Spleen (tissue), 11 donors: ENCODE data around the gene ADAM8. TPM values are rescaled to one million over a fixed set of nuclear protein-coding genes. Genes with fewer than 3 reads are reported as not detected.

Experiments used
- DNase-seq: peaks from one replicate; pipeline ENCODE4 v3.0.0-alpha.2; 2020
- H3K27ac ChIP-seq, 8 donors: fragments of 200-600 bp; sonication (generic) in 7 of 8; 1 replicate in 4 of 8; 2 replicates in 4 of 8; pipeline versions ENCODE4 v1.5.0 to v1.8.0; 2016 to 2021; ENCODE audit warnings: inconsistent platforms in 4 of 8, mild to moderate bottlenecking in 4 of 8, moderate library complexity in 1 of 8
- H3K27me3 ChIP-seq, 7 donors: fragments of 200-600 bp; sonication (generic) in 6 of 7; replicated peaks in 1 of 7; 1 replicate in 4 of 7; 2 replicates in 3 of 7; pipeline versions ENCODE4 v1.5.0 to v1.8.0; 2016 to 2021; ENCODE audit warnings: inconsistent platforms in 3 of 7, mild to moderate bottlenecking in 1 of 7
- H3K36me3 ChIP-seq, 6 donors: fragments of 200-600 bp; sonication (generic) in 5 of 6; 1 replicate in 4 of 6; 2 replicates in 2 of 6; pipeline versions ENCODE4 v1.5.0 to v1.8.0; 2016 to 2021; ENCODE audit warnings: inconsistent platforms in 2 of 6
- H3K4me1 ChIP-seq, 6 donors: fragments of 200-600 bp; sonication (generic) in 5 of 6; 1 replicate in 3 of 6; 2 replicates in 3 of 6; pipeline versions ENCODE4 v1.5.0 to v1.8.0; 2016 to 2021; ENCODE audit warnings: inconsistent platforms in 3 of 6
- H3K4me3 ChIP-seq, 8 donors: fragments of 200-600 bp; sonication (generic) in 7 of 8; 1 replicate in 4 of 8; 2 replicates in 4 of 8; pipeline versions ENCODE4 v1.5.0 to v1.8.0; 2016 to 2021; ENCODE audit warnings: inconsistent platforms in 4 of 8, mild to moderate bottlenecking in 4 of 8, moderate library complexity in 2 of 8
- H3K9me3 ChIP-seq, 8 donors: fragments of 200-600 bp; sonication (generic) in 7 of 8; 1 replicate in 4 of 8; 2 replicates in 4 of 8; pipeline versions ENCODE4 v1.5.0 to v1.8.0; 2016 to 2021; ENCODE audit warnings: inconsistent platforms in 4 of 8
- POLR2A ChIP-seq, 3 donors: fragments of 450-650 bp; IDR thresholded peaks; one replicate each; pipeline ENCODE4 v1.5.1; 2017; ENCODE audit warnings: antibody characterized with exemption in 3 of 3, mild to moderate bottlenecking in 1 of 3
- POLR2AphosphoS5 ChIP-seq, 3 donors: sonication (generic); formaldehyde crosslinking; IDR thresholded peaks; one replicate each; pipeline ENCODE4 v1.5.1; 2017; ENCODE audit warnings: antibody characterized with exemption in 3 of 3
- WGBS, 5 donors: extraction: QIAGEN DNeasy Blood & Tissue Kit in 3 of 5; methylation state at CpG; one replicate each; pipeline versions ENCODE4 v1.1.5 to v1.1.7; 2013 to 2018; 5-methylcytosine and 5-hydroxymethylcytosine counted together
- intact Hi-C: fragments of 100-400 bp; cut with DNase I; formaldehyde crosslinking; loops from one replicate; pipeline ENCODE4 v1.15.0; 2023; ENCODE audit warnings: low total_unique reads
- polyA plus RNA-seq, 3 donors: library from polyadenylated mRNA; stranded (reverse); fragments of 200-250 nt; gene quantifications; one replicate each; pipeline ENCODE4 v1.2.1, GENCODE V29; 2013
- total RNA-seq, 7 donors: library from RNA; depleted of rRNA in 3 of 7; stranded (reverse); fragments of >200 nt in 3 of 7; fragmentation: NEBNext Ultra II Directional in 4 of 7; extraction: Animal tissue kit (Norgen Biotek cat#: 25700) in 4 of 7; gene quantifications; one replicate each; pipeline versions ENCODE4 v1.1.0 to v1.2.1, GENCODE V29; 2016 to 2021
- TF ChIP-seq, protein P1 (sequence below), 11 experiments: fragments of 200-600 bp in 7 of 11; fragments of 450-650 bp in 4 of 11; sonication (generic) in 4 of 11; IDR thresholded peaks in 8 of 11; conservative IDR thresholded peaks in 3 of 11; 1 replicate in 7 of 11; 2 replicates in 4 of 11; pipeline versions ENCODE4 v1.4.0 to v1.8.0; 2016 to 2021; ENCODE audit warnings: antibody characterized with exemption in 11 of 11, inconsistent platforms in 4 of 11, mild to moderate bottlenecking in 1 of 11
- donor health status: healthy with polysubstance abuse.
- donor health status: DM: no; HTN: no; CAD: no; lungs with moderate emphysema.
- donor health status: DM: no; HTN: no; CAD: no.
- donor health status: Bipolar disorder and iron deficiency.
- donor health status: healthy.
- donor health status: DM: no; HTN: no; CAD: no.
- donor health status: DM: yes; HTN: yes; CAD: no.

Gene ADAM8
- total and polyA plus RNA-seq, 10 donors = 10.1 to 177 (median 67.8) TPM

DNA sequence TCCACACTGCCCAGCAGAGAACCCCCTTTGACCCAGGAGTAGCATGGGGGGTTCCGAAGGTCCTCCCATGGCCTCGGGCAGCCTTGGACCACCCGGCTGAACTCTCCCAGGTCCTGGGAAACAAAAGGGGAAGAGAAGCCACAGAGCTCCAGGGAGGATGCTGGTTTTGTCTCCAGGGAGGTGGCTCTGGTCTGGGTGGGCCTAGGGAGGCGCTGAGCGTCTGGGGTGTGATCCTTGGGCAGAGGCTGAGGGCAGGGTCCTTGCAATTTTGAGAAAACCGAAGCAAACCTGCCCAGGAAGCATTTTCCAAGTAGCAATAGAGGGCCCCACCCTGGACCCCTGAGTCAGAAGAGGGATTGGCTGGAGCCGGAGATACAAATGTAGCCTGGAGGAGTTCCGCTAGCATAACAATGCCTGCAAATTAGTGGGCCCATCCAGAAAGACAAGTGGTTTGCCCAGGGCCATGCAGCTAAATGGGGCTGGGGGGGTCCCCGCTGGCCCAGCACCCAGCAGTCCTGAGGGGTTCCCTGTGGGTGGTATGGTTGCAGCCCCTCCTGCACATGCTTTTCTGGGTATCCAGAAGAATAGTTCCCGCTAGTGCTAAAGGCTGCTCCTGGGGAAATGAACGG is 44.6 kb downstream of the ADAM8 start:
- 50 to 65% (median 63%) methylated on average over 11 of the region's 11 CpGs for WGBS, 5 donors
- no peaks in the 10 kb centered on the region for H3K36me3 ChIP-seq
- intact Hi-C loops = no loop called here
- no peak overlapping the region for H3K27ac ChIP-seq
- DNase-seq = no peak
- H3K4me1 ChIP-seq = peaks cover 16 to 50% (median 37%) of the 10 kb centered on the region in 6 donors
- no peak overlapping the region for H3K4me3 ChIP-seq
- H3K9me3 ChIP-seq = no peaks in the 10 kb centered on the region
- TF ChIP-seq, protein P1, sequence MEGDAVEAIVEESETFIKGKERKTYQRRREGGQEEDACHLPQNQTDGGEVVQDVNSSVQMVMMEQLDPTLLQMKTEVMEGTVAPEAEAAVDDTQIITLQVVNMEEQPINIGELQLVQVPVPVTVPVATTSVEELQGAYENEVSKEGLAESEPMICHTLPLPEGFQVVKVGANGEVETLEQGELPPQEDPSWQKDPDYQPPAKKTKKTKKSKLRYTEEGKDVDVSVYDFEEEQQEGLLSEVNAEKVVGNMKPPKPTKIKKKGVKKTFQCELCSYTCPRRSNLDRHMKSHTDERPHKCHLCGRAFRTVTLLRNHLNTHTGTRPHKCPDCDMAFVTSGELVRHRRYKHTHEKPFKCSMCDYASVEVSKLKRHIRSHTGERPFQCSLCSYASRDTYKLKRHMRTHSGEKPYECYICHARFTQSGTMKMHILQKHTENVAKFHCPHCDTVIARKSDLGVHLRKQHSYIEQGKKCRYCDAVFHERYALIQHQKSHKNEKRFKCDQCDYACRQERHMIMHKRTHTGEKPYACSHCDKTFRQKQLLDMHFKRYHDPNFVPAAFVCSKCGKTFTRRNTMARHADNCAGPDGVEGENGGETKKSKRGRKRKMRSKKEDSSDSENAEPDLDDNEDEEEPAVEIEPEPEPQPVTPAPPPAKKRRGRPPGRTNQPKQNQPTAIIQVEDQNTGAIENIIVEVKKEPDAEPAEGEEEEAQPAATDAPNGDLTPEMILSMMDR (IDR thresholded peaks at IDR 0.05 in 8 of 11, conservative IDR thresholded peaks at IDR 0.05 in 3 of 11) = no peak
- TF ChIP-seq POLR2AphosphoS5 (IDR thresholded peaks at IDR 0.05) (no peak), POLR2A (IDR thresholded peaks at IDR 0.05) (no peak)
- peaks cover 0 to 100% (median 69%) of the 10 kb centered on the region in 7 donors for H3K27me3 ChIP-seq

DNA sequence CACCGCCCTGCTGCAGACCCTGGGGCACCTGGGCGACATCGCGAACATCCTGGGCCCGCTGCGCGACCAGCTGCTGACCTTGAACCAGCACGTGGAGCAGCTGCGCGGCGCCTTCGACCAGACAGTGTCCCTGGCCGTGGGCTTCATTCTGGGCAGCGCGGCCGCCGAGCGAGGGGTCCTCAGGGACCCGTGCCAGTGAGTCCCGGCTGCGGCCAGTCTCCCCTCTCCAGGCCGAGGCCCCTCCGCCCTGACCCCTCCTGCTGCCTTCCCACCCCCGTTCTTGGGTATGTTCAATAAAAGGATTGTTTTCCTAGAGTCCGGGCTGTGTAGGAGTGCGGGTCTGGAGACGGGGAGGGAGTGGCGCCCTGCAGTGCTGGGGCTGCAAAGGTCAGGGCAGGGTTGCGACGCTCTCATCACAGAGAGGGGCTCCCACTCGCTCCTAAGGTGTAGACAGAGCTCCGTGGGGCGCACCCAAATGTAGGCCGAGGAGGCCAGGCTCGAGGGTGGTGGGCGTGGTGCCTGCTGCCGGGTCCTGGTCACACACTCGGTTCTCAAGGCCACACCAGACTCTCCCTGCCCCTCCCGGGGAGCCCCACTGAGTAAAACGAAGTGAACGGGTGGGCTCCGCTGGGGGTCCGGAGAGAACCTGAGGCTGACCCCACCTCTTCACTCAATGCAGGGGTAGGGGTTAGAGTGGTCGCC is 45.3 kb downstream of the ADAM8 start:
- no peak overlapping the region for H3K27ac ChIP-seq
- H3K9me3 ChIP-seq = no peaks in the 10 kb centered on the region
- intact Hi-C loops = no loop called here
- H3K36me3 ChIP-seq = no peaks in the 10 kb centered on the region
- H3K4me1 ChIP-seq = peaks cover 9 to 44% (median 31%) of the 10 kb centered on the region in 6 donors
- H3K4me3 ChIP-seq = peak overlapping the region in 2 of 8 donors; percentile 31 to 65
- peaks cover 0 to 100% (median 69%) of the 10 kb centered on the region in 7 donors for H3K27me3 ChIP-seq
- DNase-seq = no peak
- TF ChIP-seq POLR2A (IDR thresholded peaks at IDR 0.05) (no peak), POLR2AphosphoS5 (IDR thresholded peaks at IDR 0.05) (no peak)
- TF ChIP-seq, protein P1 (IDR thresholded peaks at IDR 0.05 in 8 of 11, conservative IDR thresholded peaks at IDR 0.05 in 3 of 11) = no peak
- WGBS, 5 donors = 26 to 50% (median 32%) methylated on average over 27 to 44 of the region's 44 CpGs

DNA sequence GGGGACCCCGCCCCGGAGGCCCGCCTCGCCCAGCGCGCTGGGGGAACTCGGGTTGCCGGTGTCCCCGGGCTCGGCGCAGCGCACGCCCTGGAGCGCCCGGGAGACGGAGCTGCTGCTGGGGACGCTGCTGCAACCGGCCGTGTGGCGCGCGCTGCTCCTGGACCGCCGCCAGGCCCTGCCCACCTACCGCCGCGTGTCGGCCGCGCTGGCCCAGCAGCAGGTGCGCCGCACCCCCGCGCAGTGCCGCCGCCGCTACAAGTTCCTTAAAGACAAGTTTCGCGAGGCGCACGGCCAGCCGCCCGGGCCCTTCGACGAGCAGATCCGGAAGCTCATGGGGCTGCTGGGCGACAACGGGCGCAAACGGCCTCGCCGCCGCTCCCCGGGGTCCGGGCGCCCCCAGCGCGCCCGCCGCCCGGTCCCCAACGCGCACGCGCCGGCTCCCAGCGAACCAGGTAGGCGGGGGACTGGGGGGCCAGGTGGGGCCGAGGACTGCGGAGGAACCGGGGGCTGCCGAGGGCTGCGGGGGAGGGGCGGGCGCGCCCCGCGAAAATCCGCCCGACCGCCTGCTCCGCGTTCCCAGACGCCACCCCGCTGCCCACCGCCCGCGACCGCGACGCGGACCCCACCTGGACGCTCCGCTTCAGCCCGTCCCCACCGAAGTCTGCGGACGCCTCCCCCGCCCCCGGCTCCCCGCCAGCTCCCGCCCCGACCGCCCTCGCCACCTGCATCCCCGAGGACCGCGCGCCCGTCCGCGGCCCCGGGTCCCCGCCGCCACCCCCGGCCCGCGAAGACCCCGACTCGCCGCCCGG is 46.1 kb downstream of the ADAM8 start:
- H3K27ac ChIP-seq = no peak overlapping the region
- peak in 2 of 3 donors; percentile 22 to 34 for TF ChIP-seq POLR2AphosphoS5 (IDR thresholded peaks at IDR 0.05)
- TF ChIP-seq, protein P1 (IDR thresholded peaks at IDR 0.05 in 8 of 11, conservative IDR thresholded peaks at IDR 0.05 in 3 of 11) = no peak
- H3K27me3 ChIP-seq = peaks cover 0 to 100% (median 66%) of the 10 kb centered on the region in 7 donors
- no peaks in the 10 kb centered on the region for H3K9me3 ChIP-seq
- DNase-seq = peak; percentile 89
- H3K36me3 ChIP-seq = no peaks in the 10 kb centered on the region
- intact Hi-C loops = no loop called here
- peak overlapping the region in 6 of 8 donors; percentile 10 to 65 (median 32) for H3K4me3 ChIP-seq
- 1 to 7% (median 4%) methylated on average over 13 to 122 of the region's 122 CpGs for WGBS, 5 donors
- H3K4me1 ChIP-seq = peaks cover 6 to 42% (median 28%) of the 10 kb centered on the region in 6 donors
